A673 (cell line): ENCODE data around the gene CARMIL3. TPM values are rescaled to one million over a fixed set of nuclear protein-coding genes. Genes with fewer than 3 reads are reported as not detected.

Experiments
- BruUV-seq: library from RNA; stranded (reverse); fragments of 400-500 nt; replicated peaks from 2 replicates; lab custom pipeline; 2021; lab: Mats Ljungman, UMichigan
- CTCF ChIA-PET: fragments of 300-600 bp; sonication (Branson Sonifier 250); formaldehyde crosslinking; loops from one replicate; lab custom pipeline; 2022; ENCODE audit warnings: antibody characterized with exemption; lab: Charles Lee
- POLR2A ChIA-PET: fragments of 300-600 bp; sonication (Branson Sonifier 250); formaldehyde crosslinking; loops from one replicate; lab custom pipeline; 2022; ENCODE audit warnings: antibody characterized with exemption; ENCODE audit not compliant: low non-redundant PET; lab: Charles Lee
- DNase-seq: peaks from one replicate; pipeline ENCODE4 v3.0.0-alpha.2; 2015; ENCODE audit warnings: low spot score
- H3K27ac ChIP-seq: fragments of 200-600 bp; sonication (generic); 2 replicates; pipeline ENCODE4 v1.5.1; 2016; ENCODE audit warnings: mixed run types, low read depth, mild to moderate bottlenecking, mixed read lengths, antibody characterized with exemption, low read length; ENCODE audit not compliant: poor library complexity, severe bottlenecking
- H3K27me3 ChIP-seq: fragments of 200-600 bp; sonication (generic); replicated peaks from 2 replicates; pipeline ENCODE4 v1.6.1; 2017; ENCODE audit warnings: mixed run types, low read depth, mild to moderate bottlenecking, mixed read lengths, antibody characterized with exemption, low read length; ENCODE audit not compliant: insufficient read depth, poor library complexity
- H3K36me3 ChIP-seq: fragments of 200-600 bp; sonication (generic); 2 replicates; pipeline ENCODE4 v1.6.1; 2016; ENCODE audit warnings: mixed run types, mild to moderate bottlenecking, mixed read lengths, antibody characterized with exemption, low read length; ENCODE audit not compliant: insufficient read depth, poor library complexity, severe bottlenecking
- H3K4me1 ChIP-seq: fragments of 200-600 bp; sonication (generic); 2 replicates; pipeline ENCODE4 v1.6.1; 2017; ENCODE audit warnings: mixed run types, mild to moderate bottlenecking, mixed read lengths, antibody characterized with exemption, low read length; ENCODE audit not compliant: insufficient read depth, poor library complexity, severe bottlenecking
- H3K4me3 ChIP-seq: fragments of 200-600 bp; sonication (generic); 2 replicates; pipeline ENCODE4 v1.5.1; 2016; ENCODE audit warnings: low read depth, mixed run types, mild to moderate bottlenecking, mixed read lengths, low read length; ENCODE audit not compliant: poor library complexity, severe bottlenecking
- H3K9me3 ChIP-seq: fragments of 200-600 bp; sonication (generic); 2 replicates; pipeline ENCODE4 v1.6.1; 2016; ENCODE audit warnings: mixed run types, low read depth, mild to moderate bottlenecking, mixed read lengths, antibody characterized with exemption, low read length; ENCODE audit not compliant: poor library complexity, severe bottlenecking
- CTCF ChIP-seq: fragments of 300-800, 200-600 bp; sonication (generic); conservative IDR thresholded peaks from 2 replicates; pipeline ENCODE4 v1.5.1; 2017; ENCODE audit warnings: low read depth, mild to moderate bottlenecking, antibody characterized with exemption, low read length, moderate library complexity, mixed read lengths
- EZH2 ChIP-seq: fragments of 200-600 bp; sonication (generic); IDR thresholded peaks from 2 replicates; pipeline ENCODE4 v1.6.1; 2017; ENCODE audit warnings: borderline replicate concordance, low read depth, mild to moderate bottlenecking, mixed read lengths, antibody characterized with exemption, low read length; ENCODE audit not compliant: poor library complexity, severe bottlenecking
- intact Hi-C: fragments of 100-400 bp; cut with micrococcal nuclease; formaldehyde crosslinking; loops from one replicate; pipeline ENCODE4 v1.10.0; 2022; ENCODE audit not compliant: unreplicated experiment
- total RNA-seq: library from RNA; stranded (reverse); gene quantifications from 2 replicates; pipeline ENCODE4 v1.2.3, GENCODE V29; 2021

The CARMIL3 gene
- total RNA-seq, 1 experiment from 2014 or later, result 0.49 TPM

- H3K4me1 ChIP-seq, result peaks cover 5% of the 10 kb centered on the region
- DNase-seq, result no peak
- BruUV-seq, result no TSS peak
- H3K36me3 ChIP-seq, result no peaks in the 10 kb centered on the region
- no peak overlapping the region for H3K27ac ChIP-seq
- CTCF ChIA-PET, result interaction anchor here (1.6 to 2.8 kb wide), 5 partner anchors 29 to 239 kb away, joined by 6 to 57 read pairs (median 13); partner anchors contain the start of gene IRF9
- TF ChIP-seq EZH2 (no peak), CTCF (no peak)
- H3K9me3 ChIP-seq, result no peaks in the 10 kb centered on the region
- H3K27me3 ChIP-seq, result peaks cover 11% of the 10 kb centered on the region
- no peak overlapping the region for H3K4me3 ChIP-seq
- intact Hi-C loops, result loop anchor here (5.0 kb wide), 2 partner anchors 50 to 240 kb away; partner anchors contain the start of genes DHRS1 and NOP9
- POLR2A ChIA-PET, result no interaction called here
These were observed 5.5 kb downstream of the CARMIL3 start for GRCh38 chr14:24057271-24057670.

- Histone ChIP-seq H3K27me3 (peaks cover 5% of the 10 kb centered on the region), H3K4me1 (no peaks in the 10 kb centered on the region), H3K9me3 (no peaks in the 10 kb centered on the region), H3K4me3 (no peak overlapping the region), H3K27ac (no peak overlapping the region), H3K36me3 (no peaks in the 10 kb centered on the region)
- no peak for TF ChIP-seq EZH2
- no peak for TF ChIP-seq CTCF
- ChIA-PET POLR2A (no interaction called here), CTCF (interaction anchor here (0.7 to 2.8 kb wide), 12 partner anchors 12 to 374 kb away, joined by 3 to 57 read pairs (median 6); partner anchors contain the start of genes CIDEB and IRF9)
- no TSS peak for BruUV-seq
- intact Hi-C loops, result loop anchor here (1.0 to 5.0 kb wide), 4 partner anchors 32 to 239 kb away; partner anchors contain the start of genes DHRS1, IRF9 and NOP9
- DNase-seq, result no peak
These were observed 6.1 kb downstream of the CARMIL3 start for GRCh38 chr14:24057867-24058259.

GRCh38 chr14:24058260-24058950 lies 6.6 kb downstream of the CARMIL3 start:
- Histone ChIP-seq H3K4me1 (no peaks in the 10 kb centered on the region), H3K27me3 (peaks cover 3% of the 10 kb centered on the region), H3K36me3 (no peaks in the 10 kb centered on the region), H3K4me3 (no peak overlapping the region), H3K9me3 (no peaks in the 10 kb centered on the region), H3K27ac (no peak overlapping the region)
- peak; percentile 80 for DNase-seq
- ChIA-PET POLR2A (no interaction called here), CTCF (interaction anchor here (0.6 to 2.8 kb wide), 15 partner anchors 11 to 443 kb away, joined by 3 to 57 read pairs (median 6); partner anchors contain the start of genes CIDEB, DCAF11, IRF9 and NRL)
- BruUV-seq, result no TSS peak
- TF ChIP-seq EZH2, result no peak
- peak; percentile 80 for TF ChIP-seq CTCF
- intact Hi-C loops, result loop anchor here (1.0 to 5.0 kb wide), 4 partner anchors 32 to 239 kb away; partner anchors contain the start of genes DHRS1, IRF9 and NOP9
